ENCODE measurements around the gene PTPRCAP. TPM values are rescaled to one million over a fixed set of nuclear protein-coding genes. Genes with fewer than 3 reads are reported as not detected.

PTPRCAP gene
- total RNA-seq, 1 donor from 2014 or later = 2.5 TPM

DNA sequence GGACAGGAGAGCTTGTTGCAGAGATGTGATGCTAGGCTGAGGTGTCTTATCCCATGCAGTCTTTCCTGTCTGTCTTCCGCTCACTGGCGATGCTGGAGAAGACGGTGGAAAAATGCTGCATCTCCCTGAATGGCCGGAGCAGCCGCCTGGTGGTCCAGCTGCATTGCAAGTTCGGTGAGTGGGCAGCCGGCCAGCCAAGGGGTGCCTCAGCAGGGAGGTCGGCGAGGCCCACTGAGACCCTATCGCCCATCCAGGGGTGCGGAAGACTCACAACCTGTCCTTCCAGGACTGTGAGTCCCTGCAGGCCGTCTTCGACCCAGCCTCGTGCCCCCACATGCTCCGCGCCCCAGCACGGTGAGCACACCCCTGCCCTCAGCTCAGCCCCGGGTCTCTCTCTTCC is 44.0 kb downstream of the PTPRCAP start:
- H3K4me3 ChIP-seq (ENCODE audit: low read depth, low read length) = no peak overlapping the region
- H3K36me3 ChIP-seq (ENCODE audit: control insufficient read depth, insufficient read depth, low read length) = no peaks in the 10 kb centered on the region
- TF ChIP-seq, protein P1, sequence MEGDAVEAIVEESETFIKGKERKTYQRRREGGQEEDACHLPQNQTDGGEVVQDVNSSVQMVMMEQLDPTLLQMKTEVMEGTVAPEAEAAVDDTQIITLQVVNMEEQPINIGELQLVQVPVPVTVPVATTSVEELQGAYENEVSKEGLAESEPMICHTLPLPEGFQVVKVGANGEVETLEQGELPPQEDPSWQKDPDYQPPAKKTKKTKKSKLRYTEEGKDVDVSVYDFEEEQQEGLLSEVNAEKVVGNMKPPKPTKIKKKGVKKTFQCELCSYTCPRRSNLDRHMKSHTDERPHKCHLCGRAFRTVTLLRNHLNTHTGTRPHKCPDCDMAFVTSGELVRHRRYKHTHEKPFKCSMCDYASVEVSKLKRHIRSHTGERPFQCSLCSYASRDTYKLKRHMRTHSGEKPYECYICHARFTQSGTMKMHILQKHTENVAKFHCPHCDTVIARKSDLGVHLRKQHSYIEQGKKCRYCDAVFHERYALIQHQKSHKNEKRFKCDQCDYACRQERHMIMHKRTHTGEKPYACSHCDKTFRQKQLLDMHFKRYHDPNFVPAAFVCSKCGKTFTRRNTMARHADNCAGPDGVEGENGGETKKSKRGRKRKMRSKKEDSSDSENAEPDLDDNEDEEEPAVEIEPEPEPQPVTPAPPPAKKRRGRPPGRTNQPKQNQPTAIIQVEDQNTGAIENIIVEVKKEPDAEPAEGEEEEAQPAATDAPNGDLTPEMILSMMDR (IDR thresholded peaks at IDR 0.05; ENCODE audit: insufficient read depth, low read length, poor library complexity, severe bottlenecking) = no peak
- no peaks in the 10 kb centered on the region for H3K27me3 ChIP-seq (ENCODE audit: control insufficient read depth, insufficient read depth, low read length)
- DNase-seq (ENCODE audit: low read depth) = no peak

- TF ChIP-seq, protein P1 (IDR thresholded peaks at IDR 0.05; ENCODE audit: insufficient read depth, low read length, poor library complexity, severe bottlenecking) = no peak
- Histone ChIP-seq H3K4me3 (ENCODE audit: low read depth, low read length) (peak overlapping the region; percentile 75), H3K27me3 (ENCODE audit: control insufficient read depth, insufficient read depth, low read length) (no peaks in the 10 kb centered on the region), H3K36me3 (ENCODE audit: control insufficient read depth, insufficient read depth, low read length) (no peaks in the 10 kb centered on the region)
- DNase-seq (ENCODE audit: low read depth) = no peak
Observed at GRCh38 chr11:67392183-67392715, 45.2 kb downstream of the PTPRCAP start.

DNA sequence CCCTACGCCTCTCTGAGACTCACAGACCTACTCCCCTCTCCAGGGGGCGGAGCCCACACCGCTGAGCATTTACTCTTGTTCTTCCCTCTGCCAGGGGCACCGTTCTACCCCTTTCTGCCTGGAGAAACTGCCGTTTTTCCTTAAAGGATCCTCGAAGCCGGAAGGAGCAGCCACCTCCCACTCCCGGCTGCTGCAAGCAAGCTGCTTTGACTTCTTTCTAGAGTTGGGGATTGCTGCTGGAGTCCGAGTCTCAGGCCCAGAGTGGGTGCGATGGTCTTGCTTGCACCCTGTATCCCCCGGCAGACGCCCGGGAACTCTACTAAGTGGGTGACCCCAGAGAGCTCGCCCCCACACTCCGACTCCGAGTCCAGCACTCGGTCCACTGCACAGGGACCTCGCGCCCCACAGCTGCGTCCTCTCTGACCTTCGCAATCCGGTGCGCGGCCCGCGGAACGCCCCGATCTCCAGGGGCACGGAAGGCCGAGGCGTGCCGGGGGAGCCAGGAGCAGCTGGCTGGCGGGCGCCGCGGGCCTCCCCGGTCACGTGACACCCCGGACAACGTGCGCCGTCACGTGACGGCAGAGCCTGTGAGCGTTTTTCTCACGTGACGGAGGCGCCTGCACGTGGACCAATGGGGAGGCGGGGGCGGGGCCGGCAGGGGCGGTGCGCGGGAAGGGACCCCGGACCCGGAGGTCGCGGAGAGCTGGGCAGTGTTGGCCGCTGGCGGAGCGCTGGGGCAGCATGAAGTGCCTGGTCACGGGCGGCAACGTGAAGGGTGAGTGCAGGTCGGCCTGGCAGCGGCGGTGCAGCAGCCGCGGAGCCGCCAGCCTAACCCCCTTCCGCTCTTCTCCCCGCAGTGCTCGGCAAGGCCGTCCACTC is 45.9 kb downstream of the PTPRCAP start, which contains the start of gene RAD9A:
Gene RAD9A, plus strand, starts transcription at position 683 of the 879 bp plus-strand sequence. Its CDS starts 59 bp downstream, at position 742.
- Histone ChIP-seq H3K27me3 (ENCODE audit: control insufficient read depth, insufficient read depth, low read length) (no peaks in the 10 kb centered on the region), H3K4me3 (ENCODE audit: low read depth, low read length) (peak within 1 kb of the TSS; percentile 75), H3K36me3 (ENCODE audit: control insufficient read depth, insufficient read depth, low read length) (no peaks in the 10 kb centered on the region)
- TF ChIP-seq, protein P1 (IDR thresholded peaks at IDR 0.05; ENCODE audit: insufficient read depth, low read length, poor library complexity, severe bottlenecking) = no peak
- DNase-seq (ENCODE audit: low read depth) = no peak

GRCh38 chr11:67390947-67391303 is 46.6 kb downstream of the PTPRCAP start:
- no peaks in the 10 kb centered on the region for H3K27me3 ChIP-seq (ENCODE audit: control insufficient read depth, insufficient read depth, low read length)
- TF ChIP-seq, protein P1 (IDR thresholded peaks at IDR 0.05; ENCODE audit: insufficient read depth, low read length, poor library complexity, severe bottlenecking) = no peak
- peak overlapping the region; percentile 75 for H3K4me3 ChIP-seq (ENCODE audit: low read depth, low read length)
- H3K36me3 ChIP-seq (ENCODE audit: control insufficient read depth, insufficient read depth, low read length) = no peaks in the 10 kb centered on the region
- DNase-seq (ENCODE audit: low read depth) = no peak

GRCh38 chr11:67389477-67389876 is 48.0 kb downstream of the PTPRCAP start:
- no peak overlapping the region for H3K4me3 ChIP-seq (ENCODE audit: low read depth, low read length)
- no peaks in the 10 kb centered on the region for H3K36me3 ChIP-seq (ENCODE audit: control insufficient read depth, insufficient read depth, low read length)
- TF ChIP-seq, protein P1 (IDR thresholded peaks at IDR 0.05; ENCODE audit: insufficient read depth, low read length, poor library complexity, severe bottlenecking) = peak; percentile 62
- DNase-seq (ENCODE audit: low read depth) = no peak
- no peaks in the 10 kb centered on the region for H3K27me3 ChIP-seq (ENCODE audit: control insufficient read depth, insufficient read depth, low read length)
